Measurements from ENCODE around the gene NIFK. TPM values are rescaled to one million over a fixed set of nuclear protein-coding genes. Genes with fewer than 3 reads are reported as not detected.

The NIFK gene
- total and polyA plus RNA-seq, 2 donors (not counting 3 experiments of a cell fraction or from before 2014, with no cell fraction given): 10.7 to 59.7 TPM

- Histone ChIP-seq H3K36me3 (ENCODE audit: control insufficient read depth in 2 of 2, extremely low read depth in 1 of 2, insufficient read depth in 2 of 2, low read length in 2 of 2) (peaks cover 0 to 2% of the 10 kb centered on the region in 2 experiments), H4K20me1 (replicated peaks; ENCODE audit: control insufficient read depth, extremely low read depth, insufficient read depth, low read length) (no peaks in the 10 kb centered on the region), H3K4me1 (ENCODE audit: control insufficient read depth, extremely low read depth, insufficient read depth, low read length) (peaks cover 16% of the 10 kb centered on the region), H3K79me2 (ENCODE audit: control insufficient read depth, insufficient read depth, low read length) (peaks cover 28% of the 10 kb centered on the region), H3K9me3 (replicated peaks; ENCODE audit: control insufficient read depth, insufficient read depth, low read length) (no peaks in the 10 kb centered on the region), H3K27ac (ENCODE audit: insufficient read depth, low read depth, low read length) (peak within 1 kb of the TSS; percentile 75), H3K4me2 (ENCODE audit: insufficient read depth, low read length) (peak within 1 kb of the TSS; percentile 99), H3K27me3 (ENCODE audit: control insufficient read depth in 2 of 2, insufficient read depth in 2 of 2, low read length in 2 of 2) (no peaks in the 10 kb centered on the region), H3K4me3 (replicated peaks in 1 of 3; ENCODE audit: insufficient read depth in 1 of 3, low read depth in 1 of 3, low read length in 3 of 3) (peak within 1 kb of the TSS; percentile 83 to 97 (median 89)), H3K9me1 (replicated peaks; ENCODE audit: control insufficient read depth, extremely low read depth, insufficient read depth, low read length) (no peaks in the 10 kb centered on the region), H2AFZ (ENCODE audit: low read depth, low read length) (peak within 1 kb of the TSS; percentile 93), H3K9ac (replicated peaks; ENCODE audit: extremely low read depth, insufficient read depth, low read length) (peak within 1 kb of the TSS; percentile 95)
- DNase-seq (ENCODE audit: low read depth, low spot score) (peak; percentile 98), FAIRE-seq (peak; percentile 54)
- TSS peak; percentile 55 for BruUV-seq (replicated peaks)
- intact Hi-C loops (cut with micrococcal nuclease) (loop anchor here (1.0 to 2.0 kb wide), 4 partner anchors 18 to 353 kb away; partner anchors contain the start of genes CLASP1 and RNU4ATAC), dilution Hi-C loops (cut with MboI; ENCODE audit: extremely low pct_ligation_motif_present, low sequenced_read_pairs) (no loop called here)
- TF ChIP-seq MAX (IDR thresholded peaks at IDR 0.05; ENCODE audit: insufficient read depth, insufficient read length) (peak; percentile 97), GATA2 (IDR thresholded peaks at IDR 0.05; ENCODE audit: insufficient read depth, insufficient read length, low read depth, low read length) (no peak), POLR2AphosphoS5 (IDR thresholded peaks at IDR 0.05; ENCODE audit: insufficient read depth, low read depth, low read length) (peak; percentile 77), JUN (IDR thresholded peaks at IDR 0.05; ENCODE audit: borderline replicate concordance, insufficient read depth, insufficient read length, low read depth) (no peak), MYC (IDR thresholded peaks at IDR 0.05; ENCODE audit: low read depth, low read length) (peak; percentile 75), CTCF (IDR thresholded peaks at IDR 0.05; ENCODE audit: extremely low read depth in 1 of 2, insufficient read depth in 1 of 2, low read depth in 1 of 2, low read length in 2 of 2) (no peak), POLR2A (IDR thresholded peaks at IDR 0.05; ENCODE audit: low read depth, low read length) (peak; percentile 43)
- CTCF ChIA-PET: interaction anchor here (1.0 kb wide), 1 partner anchor 353 kb away, joined by 3 read pairs; no protein-coding TSS in a partner anchor
- POLR2A ChIA-PET: interaction anchor here (1.0 kb wide), 1 partner anchor 225 kb away, joined by 4 read pairs; the partner anchor contains the start of gene RNU4ATAC
Measured at GRCh38 chr2:121755237-121756111, 18.8 kb upstream of the NIFK start, which contains the start of gene TSN. TSS of gene TSN (plus strand) at chr2:121755651. CDS start at chr2:121755780, 129 bp downstream.

All from endothelial cell of umbilical vein (primary cell).